H1 (cell line): ENCODE measurements around the gene SERINC5. TPM values are rescaled to one million over a fixed set of nuclear protein-coding genes. Genes with fewer than 3 reads are reported as not detected.

Experiments
- CBX5 ChIP-seq: fragments of 300-800, 300-1000 bp; sonication (generic); IDR thresholded peaks from 2 replicates; pipeline ENCODE4 v1.7.1; 2016; ENCODE audit warnings: antibody characterized with exemption, low read length, low read depth
- CEBPB ChIP-seq: IDR thresholded peaks from 2 replicates; pipeline ENCODE4 v1.6.1; 2012; ENCODE audit warnings: low read depth, low read length
- CHD2 ChIP-seq: IDR thresholded peaks from 2 replicates; pipeline ENCODE4 v1.6.1; 2012; ENCODE audit warnings: low read length, improper control_type of control experiment
- JUND ChIP-seq: IDR thresholded peaks from 2 replicates; pipeline ENCODE4 v1.6.1; 2011; ENCODE audit warnings: mild to moderate bottlenecking, improper control_type of control experiment, low read length
- PHF8 ChIP-seq: fragments of 200-600 bp; sonication (generic); conservative IDR thresholded peaks from 2 replicates; pipeline ENCODE4 v1.7.1; 2012; ENCODE audit warnings: low read depth, mild to moderate bottlenecking, inconsistent platforms, low read length, moderate library complexity
- RFX5 ChIP-seq: IDR thresholded peaks from 2 replicates; pipeline ENCODE4 v1.6.1; 2011; ENCODE audit warnings: low read depth, low read length, improper control_type of control experiment, borderline replicate concordance
- polyA plus RNA-seq, 7 experiments: library from polyadenylated mRNA; depleted of rRNA in 3 of 7; stranded (reverse) in 5 of 7; unstranded in 2 of 7; fragments of >200 nt in 5 of 7; fragments of 200-250 nt in 2 of 7; gene quantifications; 1 replicate in 5 of 7; 2 replicates in 1 of 7; 4 replicates in 1 of 7; pipeline versions ENCODE4 v1.2.1 to v1.2.3, GENCODE V29; 2011 to 2013; ENCODE audit warnings: missing spikeins in 2 of 7, mixed read lengths in 2 of 7
- total RNA-seq: library from RNA; stranded (reverse); fragmentation: NEBNext Ultra II Directional; extraction: Animal tissue kit (Norgen Biotek cat#: 25700); gene quantifications from 2 replicates; pipeline ENCODE4 v1.2.1, GENCODE V29; 2021
- TF ChIP-seq, protein P1 (sequence below): fragments of 300-600 bp; sonication (generic); IDR thresholded peaks from 2 replicates; pipeline ENCODE4 v1.7.1; 2012; ENCODE audit warnings: low read length, moderate library complexity, mild to moderate bottlenecking, inconsistent platforms; ENCODE audit not compliant: insufficient replicate concordance

The SERINC5 gene
- total and polyA plus RNA-seq, 2 of the 8 experiments (the other 6 are each of a cell fraction or from before 2014, with no cell fraction given) = 32.2 to 149 TPM

DNA sequence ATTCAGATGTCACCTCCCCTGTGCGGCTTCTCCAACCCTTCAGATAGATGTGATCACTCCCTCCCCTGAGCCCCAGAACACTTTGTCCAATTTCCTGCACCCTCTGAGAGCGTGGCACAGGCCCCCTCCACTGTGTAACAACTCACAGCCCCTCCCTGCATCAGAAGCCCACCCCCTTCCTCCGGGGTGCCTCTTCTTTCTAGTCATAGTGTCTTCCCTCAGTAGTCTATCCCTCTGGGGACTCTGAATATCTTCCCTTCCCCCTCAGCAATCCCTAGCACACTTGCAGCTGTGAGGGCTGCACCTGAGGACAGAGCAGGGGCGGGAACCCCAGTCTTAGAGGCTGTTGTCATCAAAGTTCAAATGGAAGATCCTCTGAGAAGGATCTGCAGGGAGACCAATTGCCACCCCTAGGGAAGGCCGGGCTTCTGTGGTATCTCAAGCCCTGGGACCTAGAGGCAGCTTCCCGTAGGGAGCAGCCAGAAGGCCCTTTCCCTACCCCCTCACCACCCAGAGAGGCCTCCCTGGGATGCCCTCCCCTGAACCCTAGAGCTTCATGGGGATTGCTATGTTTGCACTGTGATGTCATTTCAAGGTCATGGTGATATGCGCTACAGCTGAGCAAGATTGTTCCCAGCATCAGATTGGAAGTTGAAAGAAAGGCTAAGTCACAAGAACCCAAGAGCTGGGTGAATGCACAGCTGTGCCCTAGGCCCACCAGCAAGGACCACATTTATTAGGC is 150.0 kb downstream of the SERINC5 start (continued):
- TF ChIP-seq, protein P1, sequence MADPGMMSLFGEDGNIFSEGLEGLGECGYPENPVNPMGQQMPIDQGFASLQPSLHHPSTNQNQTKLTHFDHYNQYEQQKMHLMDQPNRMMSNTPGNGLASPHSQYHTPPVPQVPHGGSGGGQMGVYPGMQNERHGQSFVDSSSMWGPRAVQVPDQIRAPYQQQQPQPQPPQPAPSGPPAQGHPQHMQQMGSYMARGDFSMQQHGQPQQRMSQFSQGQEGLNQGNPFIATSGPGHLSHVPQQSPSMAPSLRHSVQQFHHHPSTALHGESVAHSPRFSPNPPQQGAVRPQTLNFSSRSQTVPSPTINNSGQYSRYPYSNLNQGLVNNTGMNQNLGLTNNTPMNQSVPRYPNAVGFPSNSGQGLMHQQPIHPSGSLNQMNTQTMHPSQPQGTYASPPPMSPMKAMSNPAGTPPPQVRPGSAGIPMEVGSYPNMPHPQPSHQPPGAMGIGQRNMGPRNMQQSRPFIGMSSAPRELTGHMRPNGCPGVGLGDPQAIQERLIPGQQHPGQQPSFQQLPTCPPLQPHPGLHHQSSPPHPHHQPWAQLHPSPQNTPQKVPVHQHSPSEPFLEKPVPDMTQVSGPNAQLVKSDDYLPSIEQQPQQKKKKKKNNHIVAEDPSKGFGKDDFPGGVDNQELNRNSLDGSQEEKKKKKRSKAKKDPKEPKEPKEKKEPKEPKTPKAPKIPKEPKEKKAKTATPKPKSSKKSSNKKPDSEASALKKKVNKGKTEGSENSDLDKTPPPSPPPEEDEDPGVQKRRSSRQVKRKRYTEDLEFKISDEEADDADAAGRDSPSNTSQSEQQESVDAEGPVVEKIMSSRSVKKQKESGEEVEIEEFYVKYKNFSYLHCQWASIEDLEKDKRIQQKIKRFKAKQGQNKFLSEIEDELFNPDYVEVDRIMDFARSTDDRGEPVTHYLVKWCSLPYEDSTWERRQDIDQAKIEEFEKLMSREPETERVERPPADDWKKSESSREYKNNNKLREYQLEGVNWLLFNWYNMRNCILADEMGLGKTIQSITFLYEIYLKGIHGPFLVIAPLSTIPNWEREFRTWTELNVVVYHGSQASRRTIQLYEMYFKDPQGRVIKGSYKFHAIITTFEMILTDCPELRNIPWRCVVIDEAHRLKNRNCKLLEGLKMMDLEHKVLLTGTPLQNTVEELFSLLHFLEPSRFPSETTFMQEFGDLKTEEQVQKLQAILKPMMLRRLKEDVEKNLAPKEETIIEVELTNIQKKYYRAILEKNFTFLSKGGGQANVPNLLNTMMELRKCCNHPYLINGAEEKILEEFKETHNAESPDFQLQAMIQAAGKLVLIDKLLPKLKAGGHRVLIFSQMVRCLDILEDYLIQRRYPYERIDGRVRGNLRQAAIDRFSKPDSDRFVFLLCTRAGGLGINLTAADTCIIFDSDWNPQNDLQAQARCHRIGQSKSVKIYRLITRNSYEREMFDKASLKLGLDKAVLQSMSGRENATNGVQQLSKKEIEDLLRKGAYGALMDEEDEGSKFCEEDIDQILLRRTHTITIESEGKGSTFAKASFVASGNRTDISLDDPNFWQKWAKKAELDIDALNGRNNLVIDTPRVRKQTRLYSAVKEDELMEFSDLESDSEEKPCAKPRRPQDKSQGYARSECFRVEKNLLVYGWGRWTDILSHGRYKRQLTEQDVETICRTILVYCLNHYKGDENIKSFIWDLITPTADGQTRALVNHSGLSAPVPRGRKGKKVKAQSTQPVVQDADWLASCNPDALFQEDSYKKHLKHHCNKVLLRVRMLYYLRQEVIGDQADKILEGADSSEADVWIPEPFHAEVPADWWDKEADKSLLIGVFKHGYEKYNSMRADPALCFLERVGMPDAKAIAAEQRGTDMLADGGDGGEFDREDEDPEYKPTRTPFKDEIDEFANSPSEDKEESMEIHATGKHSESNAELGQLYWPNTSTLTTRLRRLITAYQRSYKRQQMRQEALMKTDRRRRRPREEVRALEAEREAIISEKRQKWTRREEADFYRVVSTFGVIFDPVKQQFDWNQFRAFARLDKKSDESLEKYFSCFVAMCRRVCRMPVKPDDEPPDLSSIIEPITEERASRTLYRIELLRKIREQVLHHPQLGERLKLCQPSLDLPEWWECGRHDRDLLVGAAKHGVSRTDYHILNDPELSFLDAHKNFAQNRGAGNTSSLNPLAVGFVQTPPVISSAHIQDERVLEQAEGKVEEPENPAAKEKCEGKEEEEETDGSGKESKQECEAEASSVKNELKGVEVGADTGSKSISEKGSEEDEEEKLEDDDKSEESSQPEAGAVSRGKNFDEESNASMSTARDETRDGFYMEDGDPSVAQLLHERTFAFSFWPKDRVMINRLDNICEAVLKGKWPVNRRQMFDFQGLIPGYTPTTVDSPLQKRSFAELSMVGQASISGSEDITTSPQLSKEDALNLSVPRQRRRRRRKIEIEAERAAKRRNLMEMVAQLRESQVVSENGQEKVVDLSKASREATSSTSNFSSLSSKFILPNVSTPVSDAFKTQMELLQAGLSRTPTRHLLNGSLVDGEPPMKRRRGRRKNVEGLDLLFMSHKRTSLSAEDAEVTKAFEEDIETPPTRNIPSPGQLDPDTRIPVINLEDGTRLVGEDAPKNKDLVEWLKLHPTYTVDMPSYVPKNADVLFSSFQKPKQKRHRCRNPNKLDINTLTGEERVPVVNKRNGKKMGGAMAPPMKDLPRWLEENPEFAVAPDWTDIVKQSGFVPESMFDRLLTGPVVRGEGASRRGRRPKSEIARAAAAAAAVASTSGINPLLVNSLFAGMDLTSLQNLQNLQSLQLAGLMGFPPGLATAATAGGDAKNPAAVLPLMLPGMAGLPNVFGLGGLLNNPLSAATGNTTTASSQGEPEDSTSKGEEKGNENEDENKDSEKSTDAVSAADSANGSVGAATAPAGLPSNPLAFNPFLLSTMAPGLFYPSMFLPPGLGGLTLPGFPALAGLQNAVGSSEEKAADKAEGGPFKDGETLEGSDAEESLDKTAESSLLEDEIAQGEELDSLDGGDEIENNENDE = no peak
- TF ChIP-seq JUND = no peak
- no peak for TF ChIP-seq CBX5
- no peak for TF ChIP-seq PHF8
- TF ChIP-seq CEBPB = no peak
- TF ChIP-seq CHD2 = no peak
- TF ChIP-seq RFX5 = no peak
